Ammon's horn (tissue), 1 donor: ENCODE results near the gene ZBTB20.
A peak's percentile ranks its signal among the peaks of the same experiment; 100 is the strongest.

Source experiments
- DNase-seq: peaks from one replicate; pipeline ENCODE4 v3.0.0-alpha.2; 2016; ENCODE audit warnings: low spot score

ZBTB20 gene

DNA sequence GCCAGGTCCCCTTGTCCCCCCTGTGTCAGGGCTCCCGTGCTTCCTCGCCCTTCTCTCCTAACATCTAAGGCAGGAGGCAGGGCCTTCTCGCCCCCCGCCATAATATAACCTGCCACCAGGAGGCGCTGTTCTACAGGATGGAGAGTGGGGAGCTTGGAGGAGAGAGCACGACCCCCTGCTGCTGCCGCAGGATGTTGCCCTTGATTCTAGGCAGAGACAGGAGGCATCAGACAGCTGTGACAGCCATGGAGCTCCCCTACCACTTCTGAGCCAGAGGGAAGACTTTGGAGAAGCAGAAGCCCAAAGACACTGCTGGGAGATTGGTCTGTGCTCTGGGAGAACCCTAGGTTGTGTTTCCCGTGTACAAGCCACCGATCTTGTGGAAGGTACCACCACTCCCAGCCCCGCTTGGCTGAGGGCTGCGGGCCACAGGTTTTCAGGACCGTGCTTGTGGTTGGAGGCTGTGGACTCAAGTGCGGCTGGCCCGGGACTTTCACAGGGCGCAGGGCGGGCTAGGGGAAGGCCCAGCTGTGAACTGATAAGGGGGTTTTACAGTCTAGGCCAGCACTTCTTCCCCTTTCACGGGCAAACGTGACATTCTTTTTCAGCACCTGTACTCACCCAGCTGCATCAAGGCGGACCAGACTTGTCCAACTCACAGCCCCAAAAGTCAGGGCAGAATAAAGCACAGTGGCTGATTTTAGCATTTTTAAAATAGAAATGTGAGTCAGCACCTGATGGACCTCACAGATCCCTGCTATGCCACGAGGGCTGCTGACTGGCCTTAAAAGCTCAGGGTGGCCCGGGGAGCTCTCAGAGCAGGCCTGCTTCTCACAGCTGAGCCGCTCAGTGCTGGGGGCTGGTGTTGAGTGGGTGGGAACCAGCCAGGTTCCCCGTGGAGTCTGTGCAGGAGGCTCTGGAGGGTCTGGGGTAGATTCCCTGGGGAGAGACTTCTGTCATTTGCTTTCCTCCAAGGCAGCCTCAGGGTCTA lies 855.9 kb downstream of the ZBTB20 start:
- DNase-seq: peak; percentile 15

DNA sequence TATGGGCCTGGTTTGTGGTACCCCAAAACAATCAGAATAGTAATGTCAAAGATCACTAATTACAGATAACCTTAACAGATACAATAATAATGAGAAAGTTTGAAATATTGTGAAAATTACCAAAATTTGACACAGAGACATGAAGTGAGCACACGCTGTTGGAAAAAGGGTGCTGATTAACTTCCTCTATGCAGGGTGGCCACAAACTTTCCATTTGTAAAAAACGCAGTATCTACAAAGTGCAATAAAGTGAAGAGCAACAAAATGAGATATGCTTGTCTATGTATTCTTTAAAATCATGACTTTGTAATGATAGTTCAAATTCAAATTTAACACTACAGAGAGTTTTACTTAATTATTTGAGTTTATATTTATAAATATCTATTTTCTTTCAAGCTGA lies 860.8 kb downstream of the ZBTB20 start:
- no peak for DNase-seq

DNA sequence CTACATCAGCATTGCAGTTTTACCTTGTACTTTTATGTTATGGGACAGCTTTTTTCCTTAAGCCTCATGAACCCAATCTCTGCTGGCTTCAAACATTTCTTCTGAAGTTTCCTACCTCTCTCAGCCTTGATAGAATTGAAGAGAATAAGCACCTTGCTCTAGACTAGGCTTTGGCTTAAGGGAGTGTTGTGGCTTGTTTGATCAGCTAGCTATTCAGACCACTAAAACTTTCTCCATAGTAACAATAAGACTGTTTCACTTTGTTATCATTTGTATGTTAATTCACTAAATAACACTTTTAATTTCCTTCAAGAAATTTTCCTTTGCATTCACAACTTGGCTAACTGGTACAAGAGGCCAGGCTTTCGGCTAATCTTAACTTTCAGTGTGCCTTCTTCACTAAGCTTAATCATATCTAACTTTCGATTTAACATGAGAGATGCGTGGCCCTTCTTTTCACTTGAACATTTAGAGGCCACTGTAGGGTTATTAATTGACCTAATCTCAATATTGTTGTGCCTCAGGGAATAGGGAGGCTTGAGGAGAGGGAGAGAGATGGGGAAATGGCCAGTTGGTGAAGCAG lies 861.3 kb downstream of the ZBTB20 start:
- DNase-seq: no peak

DNA sequence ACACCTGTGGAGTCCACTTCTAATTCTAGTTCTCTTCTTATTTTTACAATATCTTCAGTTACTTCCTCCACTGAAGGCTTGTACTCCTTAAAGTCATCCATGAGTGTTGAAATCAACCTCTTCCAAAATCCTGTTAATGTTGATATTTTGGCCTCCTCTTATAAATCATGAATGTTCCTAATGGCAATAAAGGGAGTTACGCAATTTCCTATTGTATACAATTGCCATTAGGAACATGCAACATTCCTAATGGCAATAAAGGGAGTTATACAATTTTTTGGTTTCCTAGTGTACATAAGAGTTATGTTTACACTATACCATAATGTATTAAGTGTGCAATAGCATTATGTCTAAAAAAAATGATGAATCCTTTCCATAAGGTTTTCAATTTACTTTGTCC lies 862.4 kb downstream of the ZBTB20 start:
- no peak for DNase-seq
